Activated B cell treated with CpG ODN at 0.5 μM for 24 hours (primary cell): ENCODE measurements around the gene UROS. TPM values are rescaled to one million over a fixed set of nuclear protein-coding genes. Genes with fewer than 3 reads are reported as not detected.

Experiments used
- ATAC-seq: fragments of 200-7000 bp; cut with Tn5 transposase; one replicate; pipeline ENCODE4 v1.10.0; 2021; ENCODE audit warnings: low read depth, mild to moderate bottlenecking, moderate library complexity
- CTCF ChIA-PET: fragments of 350-600 bp; sonication (Branson Sonifier 250); formaldehyde crosslinking; loops from one replicate; lab custom pipeline; 2021; ENCODE audit warnings: antibody characterized with exemption; lab: Charles Lee
- POLR2A ChIA-PET: fragments of 350-600 bp; sonication (Branson Sonifier 250); formaldehyde crosslinking; loops from one replicate; lab custom pipeline; 2021; ENCODE audit warnings: antibody characterized with exemption; lab: Charles Lee
- DNase-seq: peaks from one replicate; pipeline ENCODE4 v3.0.0; 2022
- H3K27ac Mint-ChIP-seq: one replicate; pipeline ENCODE4 v1.8.0; 2020; ENCODE audit warnings: mixed read lengths
- H3K27me3 Mint-ChIP-seq: one replicate; pipeline ENCODE4 v1.8.0; 2021; ENCODE audit warnings: mixed read lengths
- H3K36me3 Mint-ChIP-seq: one replicate; pipeline ENCODE4 v1.8.0; 2021; ENCODE audit warnings: low read depth, mixed read lengths
- H3K4me1 Mint-ChIP-seq: one replicate; pipeline ENCODE4 v1.8.0; 2021; ENCODE audit warnings: mixed read lengths
- H3K4me3 Mint-ChIP-seq: one replicate; pipeline ENCODE4 v1.8.0; 2020; ENCODE audit warnings: mild to moderate bottlenecking, mixed read lengths
- H3K9me3 Mint-ChIP-seq: one replicate; pipeline ENCODE4 v1.8.0; 2020; ENCODE audit warnings: mixed read lengths
- CTCF ChIP-seq: fragments of 200-600 bp; IDR thresholded peaks from one replicate; pipeline ENCODE4 v1.8.0; 2022; ENCODE audit warnings: antibody characterized with exemption, mild to moderate bottlenecking
- intact Hi-C: fragments of 100-400 bp; cut with micrococcal nuclease; formaldehyde crosslinking; loops from one replicate; pipeline ENCODE4 v1.15.1; 2024
- total RNA-seq: library from RNA; stranded (reverse); gene quantifications from 2 replicates; pipeline ENCODE4 v1.2.3, GENCODE V29; 2022

The UROS gene
- total RNA-seq, 1 donor from 2014 or later = 34.9 TPM

DNA sequence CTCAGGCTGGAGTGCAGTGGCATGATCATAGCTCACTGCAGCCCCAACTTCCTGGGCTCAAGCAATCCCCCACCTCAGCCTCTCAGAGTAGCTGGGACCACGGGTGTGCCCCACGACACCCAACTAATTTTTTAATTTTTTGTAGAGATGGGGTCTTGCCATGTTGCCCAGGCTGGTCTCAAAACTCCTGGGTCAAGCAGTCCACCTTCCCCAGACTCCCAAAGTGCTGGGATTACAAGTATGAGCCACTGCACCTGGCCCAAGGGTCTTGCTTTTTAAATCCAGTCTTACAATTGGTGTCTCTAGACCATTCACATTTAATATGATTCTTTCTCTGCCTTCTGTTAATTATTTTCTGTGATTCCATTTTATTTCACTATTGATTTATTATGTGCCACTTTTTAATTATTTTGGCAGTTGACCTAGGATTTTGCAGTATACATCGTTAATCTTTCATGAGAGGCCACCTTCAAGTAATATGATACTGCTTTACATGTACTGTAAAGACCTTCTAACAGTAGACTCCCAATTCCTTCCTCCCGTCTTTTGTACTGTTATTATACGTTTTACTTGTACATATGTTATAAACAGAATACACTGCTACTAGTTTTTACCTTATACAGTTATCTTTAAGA, 66.1 kb downstream of the UROS start:
- ChIA-PET POLR2A (no interaction called here), CTCF (no interaction called here)
- Mint-ChIP-seq H3K27me3 (no peaks in the 10 kb centered on the region), H3K4me1 (no peaks in the 10 kb centered on the region), H3K4me3 (no peak overlapping the region), H3K9me3 (no peaks in the 10 kb centered on the region), H3K27ac (no peak overlapping the region), H3K36me3 (peaks cover 80% of the 10 kb centered on the region)
- DNase-seq (no peak), ATAC-seq (no peak)
- TF ChIP-seq CTCF = no peak
- intact Hi-C loops = no loop called here

DNA sequence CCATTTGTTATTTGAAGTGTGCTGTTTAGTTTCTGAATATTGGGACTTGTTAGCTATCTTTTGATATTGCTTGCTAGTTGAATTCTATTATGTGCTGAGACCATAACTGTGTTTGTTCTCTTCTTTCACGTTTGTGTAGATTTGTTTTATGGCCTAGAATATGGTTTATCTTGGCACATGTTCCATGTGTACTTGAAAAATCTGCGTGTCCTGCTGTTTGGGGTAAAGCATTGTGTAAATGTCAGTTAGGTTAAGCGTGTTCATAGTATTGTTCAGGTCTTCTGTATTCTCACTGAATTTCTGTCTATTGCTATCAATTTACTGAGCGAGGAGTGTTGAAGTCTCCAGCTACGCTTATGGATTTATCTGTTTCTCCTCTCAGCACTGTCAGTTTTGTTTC, 66.9 kb downstream of the UROS start:
- POLR2A ChIA-PET = no interaction called here
- H3K27ac Mint-ChIP-seq = no peak overlapping the region

DNA sequence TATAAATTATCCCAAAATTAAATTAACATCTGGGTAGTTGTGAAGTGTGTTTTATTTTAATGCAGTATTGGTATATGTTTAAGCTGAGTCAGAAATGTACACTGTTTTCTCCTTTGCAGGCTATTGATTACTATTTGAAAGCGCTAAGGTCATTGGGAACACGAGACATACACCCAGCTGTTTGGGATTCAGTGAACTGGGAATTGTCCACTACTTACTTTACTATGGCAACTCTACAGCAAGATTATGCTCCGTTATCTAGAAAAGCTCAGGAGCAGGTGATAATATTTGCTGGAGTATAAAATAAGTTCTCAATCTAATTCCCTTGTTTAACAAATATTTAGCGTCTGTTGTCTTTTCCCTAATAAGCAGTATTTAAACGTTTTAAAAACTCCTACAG, 75.6 kb downstream of the UROS start:
- no peak for DNase-seq
- no peaks in the 10 kb centered on the region for H3K9me3 Mint-ChIP-seq
- no peaks in the 10 kb centered on the region for H3K4me1 Mint-ChIP-seq
- no peaks in the 10 kb centered on the region for H3K27me3 Mint-ChIP-seq
- peaks cover 95% of the 10 kb centered on the region for H3K36me3 Mint-ChIP-seq
- no peak for TF ChIP-seq CTCF
- H3K27ac Mint-ChIP-seq = no peak overlapping the region
- ATAC-seq = no peak
- no peak overlapping the region for H3K4me3 Mint-ChIP-seq
- ChIA-PET POLR2A (no interaction called here), CTCF (no interaction called here)
- intact Hi-C loops = no loop called here

More for the DNA sequence above, 66.9 kb downstream of the UROS start:
- no peak for DNase-seq
- CTCF ChIA-PET = no interaction called here
- H3K27me3 Mint-ChIP-seq = no peaks in the 10 kb centered on the region
- peaks cover 82% of the 10 kb centered on the region for H3K36me3 Mint-ChIP-seq
- TF ChIP-seq CTCF = no peak
- ATAC-seq = no peak
- no peaks in the 10 kb centered on the region for H3K4me1 Mint-ChIP-seq
- no peak overlapping the region for H3K4me3 Mint-ChIP-seq
- intact Hi-C loops = no loop called here
- no peaks in the 10 kb centered on the region for H3K9me3 Mint-ChIP-seq

GRCh38 chr10:125744909-125745308, 78.1 kb downstream of the UROS start:
- Mint-ChIP-seq H3K4me3 (no peak overlapping the region), H3K27me3 (no peaks in the 10 kb centered on the region), H3K4me1 (no peaks in the 10 kb centered on the region), H3K36me3 (peaks cover 92% of the 10 kb centered on the region), H3K27ac (no peak overlapping the region), H3K9me3 (no peaks in the 10 kb centered on the region)
- DNase-seq = no peak
- ATAC-seq = no peak
- intact Hi-C loops = no loop called here
- CTCF ChIA-PET = no interaction called here
- no peak for TF ChIP-seq CTCF
- POLR2A ChIA-PET = no interaction called here

DNA sequence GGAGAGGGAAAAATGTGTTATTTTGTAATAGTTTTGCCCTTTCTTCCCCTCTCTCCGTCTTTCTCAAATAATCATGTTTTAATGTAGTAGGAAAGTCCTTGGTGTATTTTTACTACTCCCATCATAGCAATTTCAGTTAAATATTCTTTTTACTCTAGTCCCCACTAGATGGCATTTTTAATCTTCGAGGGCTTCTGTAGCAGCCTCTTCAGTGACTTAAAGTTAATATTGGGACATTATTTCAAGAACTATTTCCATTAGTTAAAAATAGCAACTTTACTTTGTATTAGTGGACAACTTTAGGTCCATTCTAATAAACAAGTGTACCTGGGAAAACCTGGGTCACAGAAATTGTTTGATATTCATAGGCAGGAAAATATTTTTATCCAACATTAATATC, 80.6 kb downstream of the UROS start:
- intact Hi-C loops = no loop called here
- POLR2A ChIA-PET = no interaction called here

More for the DNA sequence above, 80.6 kb downstream of the UROS start:
- Mint-ChIP-seq H3K27ac (no peak overlapping the region), H3K36me3 (peaks cover 92% of the 10 kb centered on the region), H3K27me3 (no peaks in the 10 kb centered on the region), H3K4me1 (no peaks in the 10 kb centered on the region), H3K4me3 (no peak overlapping the region), H3K9me3 (no peaks in the 10 kb centered on the region)
- DNase-seq (no peak), ATAC-seq (no peak)
- CTCF ChIA-PET = no interaction called here
- no peak for TF ChIP-seq CTCF
